Hippocampal formation (tissue), 2 donors: Measurements from ENCODE around the gene ACIN1.

Source experiments
- DNase-seq, 2 donors: peaks; one replicate each; lab custom pipeline; 2025; lab: John Stamatoyannopoulos, UW

ACIN1 gene

DNA sequence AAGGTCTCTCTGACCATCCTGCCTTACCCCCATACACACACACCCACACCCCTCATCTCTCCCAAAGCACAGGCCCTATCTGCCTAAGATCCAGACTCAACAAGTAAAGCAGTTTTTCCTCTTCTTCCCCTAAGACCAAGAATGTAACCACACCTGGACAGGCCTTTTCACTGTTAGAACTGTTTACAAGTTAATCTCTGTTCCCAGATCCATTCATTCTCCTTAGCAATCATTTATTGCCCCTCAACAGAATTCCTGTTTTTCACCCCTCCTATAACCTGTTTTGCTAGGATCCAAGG is 11.8 kb upstream of the ACIN1 start:
- no peak for DNase-seq

DNA sequence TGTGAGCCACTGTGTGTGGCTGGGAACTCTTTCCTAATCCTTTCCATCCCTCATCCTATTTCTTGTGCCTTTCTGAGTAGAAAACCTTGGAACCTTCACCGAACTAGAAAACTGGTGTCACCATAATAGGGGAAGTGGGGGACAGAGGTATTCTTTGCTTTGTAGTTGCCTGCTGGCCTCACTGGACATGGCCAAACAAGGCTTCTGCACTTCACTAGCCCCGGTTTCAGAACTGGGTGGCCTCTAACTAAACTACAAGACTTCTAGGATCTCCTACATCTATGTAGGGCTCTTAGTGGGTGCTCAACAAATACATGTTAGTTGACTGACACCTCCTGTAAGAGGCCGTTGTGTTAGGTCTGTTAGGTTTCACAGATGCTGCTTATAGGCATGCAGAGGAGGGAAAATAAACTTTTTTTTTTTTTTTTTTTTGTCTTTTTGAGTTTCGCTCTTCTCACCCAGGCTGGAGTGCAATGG is 10.4 kb upstream of the ACIN1 start:
- DNase-seq, result no peak

DNA sequence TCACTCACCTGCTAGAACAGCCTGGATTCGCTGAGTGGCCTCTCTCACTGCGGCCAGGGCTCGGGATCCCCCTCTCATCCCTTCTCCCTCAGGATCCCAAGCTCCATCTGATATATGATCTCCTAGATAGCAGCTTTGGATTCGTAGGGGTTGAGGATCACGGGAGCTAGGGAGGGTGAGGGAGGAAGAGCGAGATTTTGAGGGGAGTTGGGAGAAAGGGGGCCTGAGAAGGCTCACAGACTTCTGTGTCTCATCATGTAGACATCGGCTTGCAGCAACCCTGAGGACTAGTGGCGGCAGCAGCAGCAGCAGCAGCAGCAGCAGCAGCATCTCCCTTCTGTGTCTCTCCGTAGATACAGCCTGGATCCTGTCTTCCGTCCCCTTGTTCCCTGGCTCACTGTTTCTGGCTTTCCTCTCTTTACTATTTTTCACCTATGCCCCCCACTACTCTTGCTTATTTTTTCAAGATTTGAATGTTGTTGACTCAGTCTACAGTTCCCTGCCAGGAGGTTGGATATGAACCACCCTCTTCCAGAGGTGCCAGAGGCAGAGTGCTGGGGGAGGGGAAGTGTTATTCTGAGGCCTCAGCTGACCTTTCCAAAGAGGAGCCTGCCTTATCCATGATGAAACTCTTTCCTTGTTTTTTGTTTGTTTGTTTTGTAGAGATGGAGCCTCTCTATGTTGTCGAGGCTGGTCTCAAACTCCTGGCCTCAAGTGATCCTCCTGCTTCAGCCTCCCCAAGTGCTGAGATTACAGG is 9.8 kb upstream of the ACIN1 start, which contains the start of gene CIROP:
TSS of gene CIROP (minus strand) at position 399 of the 757 bp plus-strand sequence. CDS start at position 330, 69 bp downstream.
- DNase-seq, result no peak

- no peak for DNase-seq
Observed at GRCh38 chr14:23104070-23104590, 9.2 kb upstream of the ACIN1 start.

DNA sequence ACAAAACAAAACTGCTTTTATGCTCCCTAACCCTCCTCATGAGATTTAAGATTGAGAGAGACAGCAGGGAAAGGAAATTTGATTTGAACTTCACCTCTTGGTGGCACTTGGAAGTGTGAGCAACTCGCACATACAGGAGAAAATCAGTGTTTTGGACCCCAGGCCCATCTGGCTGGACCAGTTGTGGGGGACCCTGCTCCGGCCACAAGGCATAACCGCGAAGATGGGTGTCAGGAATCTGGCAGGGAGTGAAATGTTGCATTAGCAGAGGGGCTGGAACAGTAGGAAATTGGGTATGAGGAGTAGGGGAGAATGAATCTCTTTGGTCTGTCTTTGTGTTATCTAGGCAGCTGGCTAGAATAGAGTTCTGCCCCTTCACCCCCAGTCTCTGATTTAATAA is 8.6 kb upstream of the ACIN1 start:
- DNase-seq, result no peak

DNA sequence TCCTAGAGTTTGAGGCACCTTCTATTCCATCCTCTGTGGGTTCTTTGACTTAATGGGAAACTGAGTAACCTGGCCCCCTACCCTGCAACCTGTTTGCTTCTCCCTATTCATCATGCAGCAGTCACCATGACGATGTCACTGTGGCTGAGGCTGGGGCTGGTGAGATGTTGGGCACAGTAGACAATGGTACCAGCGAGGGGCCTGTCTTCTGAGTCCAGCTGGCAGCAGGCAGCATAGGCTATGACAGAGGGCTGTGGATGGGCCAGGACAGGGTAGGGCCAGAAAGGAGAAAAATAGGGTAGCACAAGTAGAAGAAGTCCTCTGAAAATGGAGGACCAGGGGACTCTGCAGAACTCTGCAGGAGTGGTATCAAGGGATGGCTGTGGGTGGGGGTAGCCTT is 7.9 kb upstream of the ACIN1 start:
- DNase-seq, result peak in 1 of 2 donors; percentile 21

DNA sequence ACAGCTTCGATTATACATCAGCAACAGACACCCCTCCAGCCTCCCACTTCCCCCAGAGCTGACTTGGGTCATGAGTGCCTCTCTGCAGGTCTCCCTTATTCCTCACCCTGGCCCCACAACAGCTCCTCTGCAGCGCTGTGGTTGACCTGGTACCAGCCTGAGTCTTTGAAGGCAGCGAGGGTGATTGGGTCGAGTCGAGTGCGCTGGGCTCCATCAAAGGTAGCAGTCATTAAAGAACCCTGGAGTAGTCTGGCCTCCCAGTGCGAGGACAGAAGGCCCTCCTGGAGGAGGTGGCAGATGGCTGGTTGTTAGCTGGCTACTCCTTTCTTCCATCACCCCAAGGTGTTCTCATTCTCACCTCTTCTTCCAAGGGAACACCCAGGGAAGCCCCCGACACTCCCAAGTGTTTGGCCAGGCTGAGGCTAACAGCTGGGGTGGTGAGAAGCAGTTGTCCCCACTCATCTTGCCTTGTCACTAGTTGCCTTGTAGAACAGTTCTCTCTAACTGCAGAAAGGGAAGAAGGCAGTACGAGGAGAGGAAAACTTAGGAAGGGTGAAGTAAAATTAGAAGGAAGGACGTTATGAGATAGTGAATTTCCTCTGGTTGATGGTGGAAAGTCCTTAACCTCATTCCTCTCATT is 7.2 kb upstream of the ACIN1 start:
- no peak for DNase-seq

DNA sequence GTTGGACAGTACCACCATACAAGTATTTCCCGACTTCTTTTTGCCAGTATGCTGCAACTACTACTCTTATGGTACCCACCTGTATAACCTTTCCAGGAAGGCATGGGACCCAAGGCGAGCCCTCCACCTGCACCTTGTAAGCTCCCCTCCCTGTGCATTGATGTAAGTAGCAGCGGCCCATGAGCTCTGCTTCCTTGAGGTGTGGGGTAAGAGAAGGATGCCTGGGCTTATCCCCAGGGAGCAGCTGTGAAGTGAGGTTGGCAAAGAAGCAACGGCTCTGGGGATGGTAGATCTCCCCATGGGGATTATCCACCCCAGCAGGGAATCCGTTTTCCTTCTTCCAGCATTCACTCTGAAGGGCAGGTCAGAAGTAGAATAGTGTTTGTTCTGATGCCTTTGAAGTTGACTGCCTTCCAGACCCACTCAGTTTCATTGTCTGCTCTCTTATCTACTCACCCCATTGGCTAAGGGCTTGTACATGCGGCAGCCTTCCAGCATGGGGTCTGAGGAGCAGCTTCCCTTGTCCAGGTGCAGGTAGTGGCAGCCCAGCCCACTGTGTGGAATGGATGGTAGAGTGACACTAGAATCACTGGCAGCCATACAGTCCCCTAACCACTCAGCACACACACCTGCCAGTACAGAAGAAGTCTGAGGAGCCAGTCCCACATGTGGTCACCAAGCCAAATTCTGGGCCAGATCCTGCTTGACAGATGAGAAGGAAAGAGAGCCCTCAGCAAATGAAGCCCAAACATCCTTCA is 6.5 kb upstream of the ACIN1 start:
- no peak for DNase-seq

DNA sequence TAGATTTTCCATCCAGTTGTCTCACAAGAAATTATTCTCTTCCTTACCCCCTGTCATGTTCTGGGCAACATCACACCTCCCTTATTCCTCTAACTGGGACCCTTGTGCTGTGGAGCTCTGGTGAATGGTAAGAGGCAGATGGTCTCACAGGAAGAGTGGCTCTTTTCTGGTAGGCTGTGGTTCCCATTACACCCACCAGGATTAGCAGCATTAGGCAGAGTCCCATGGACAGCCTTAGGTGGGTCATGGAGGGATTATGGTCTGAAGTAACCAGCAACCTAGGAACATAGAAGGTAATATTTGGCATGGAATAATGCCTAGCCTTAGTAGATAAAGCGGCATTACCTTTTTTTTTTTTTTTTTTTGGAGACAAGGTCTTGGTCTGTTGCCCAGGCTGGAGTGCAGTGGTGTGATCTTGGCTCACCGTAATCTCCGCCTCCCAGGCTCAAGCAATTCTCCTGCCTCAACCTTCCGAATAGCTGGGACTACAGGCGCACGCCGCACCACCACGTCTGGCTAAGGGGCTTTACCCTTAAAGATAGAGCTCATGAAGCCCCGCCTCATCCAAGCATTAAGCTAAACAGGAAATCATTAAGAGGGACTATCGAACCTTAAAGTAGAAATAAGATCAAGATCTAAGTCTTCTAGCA is 4.4 kb upstream of the ACIN1 start:
- DNase-seq, result no peak

DNA sequence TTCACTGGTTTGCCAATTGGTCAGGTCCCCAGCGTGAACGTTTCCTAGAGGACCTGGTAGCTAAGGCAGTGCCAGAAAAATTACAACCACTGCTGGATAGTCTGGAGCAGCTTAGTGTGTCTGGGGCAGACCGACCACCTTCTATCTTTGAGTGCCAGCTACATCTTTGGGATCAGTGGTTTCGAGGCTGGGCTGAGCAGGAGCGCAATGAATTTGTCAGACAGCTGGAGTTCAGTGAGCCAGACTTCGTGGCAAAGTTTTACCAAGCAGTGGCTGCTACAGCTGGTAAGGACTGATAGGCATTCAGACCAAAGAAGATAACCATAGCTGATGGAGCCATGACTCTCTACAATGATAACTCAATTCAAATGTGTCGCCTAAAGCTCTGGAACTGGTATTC is 2.9 kb upstream of the ACIN1 start:
- DNase-seq, result no peak

GRCh38 chr14:23095196-23096108 is 516 bp upstream of the ACIN1 start, which contains the start of gene C14orf119:
Gene C14orf119, plus strand, starts transcription at chr14:23095505. Its CDS starts 2,154 bp downstream, at chr14:23097659.
- DNase-seq, result no peak

GRCh38 chr14:23093991-23094665 is 808 bp downstream of the ACIN1 start:
- DNase-seq, result no peak

DNA sequence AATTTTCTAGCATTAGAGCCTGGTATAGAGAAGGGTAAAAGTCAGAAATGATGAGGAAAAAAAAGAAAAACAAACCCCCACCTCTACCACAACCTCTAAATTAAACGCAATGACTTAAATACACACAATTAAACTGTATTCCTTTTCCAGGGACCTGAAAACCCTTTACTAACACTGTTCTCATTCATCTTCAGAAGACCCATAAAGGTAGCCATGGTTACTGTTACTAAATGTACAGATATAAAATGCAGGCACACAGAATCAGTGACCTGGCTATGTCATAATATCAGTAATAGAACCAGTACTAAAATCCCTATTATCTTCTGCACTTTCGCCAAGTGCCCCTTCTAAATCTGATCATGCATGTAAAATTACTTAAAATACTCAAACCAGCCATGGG is 1.4 kb downstream of the ACIN1 start:
- no peak for DNase-seq

GRCh38 chr14:23093104-23093503 is 1.8 kb downstream of the ACIN1 start:
- DNase-seq, result no peak

DNA sequence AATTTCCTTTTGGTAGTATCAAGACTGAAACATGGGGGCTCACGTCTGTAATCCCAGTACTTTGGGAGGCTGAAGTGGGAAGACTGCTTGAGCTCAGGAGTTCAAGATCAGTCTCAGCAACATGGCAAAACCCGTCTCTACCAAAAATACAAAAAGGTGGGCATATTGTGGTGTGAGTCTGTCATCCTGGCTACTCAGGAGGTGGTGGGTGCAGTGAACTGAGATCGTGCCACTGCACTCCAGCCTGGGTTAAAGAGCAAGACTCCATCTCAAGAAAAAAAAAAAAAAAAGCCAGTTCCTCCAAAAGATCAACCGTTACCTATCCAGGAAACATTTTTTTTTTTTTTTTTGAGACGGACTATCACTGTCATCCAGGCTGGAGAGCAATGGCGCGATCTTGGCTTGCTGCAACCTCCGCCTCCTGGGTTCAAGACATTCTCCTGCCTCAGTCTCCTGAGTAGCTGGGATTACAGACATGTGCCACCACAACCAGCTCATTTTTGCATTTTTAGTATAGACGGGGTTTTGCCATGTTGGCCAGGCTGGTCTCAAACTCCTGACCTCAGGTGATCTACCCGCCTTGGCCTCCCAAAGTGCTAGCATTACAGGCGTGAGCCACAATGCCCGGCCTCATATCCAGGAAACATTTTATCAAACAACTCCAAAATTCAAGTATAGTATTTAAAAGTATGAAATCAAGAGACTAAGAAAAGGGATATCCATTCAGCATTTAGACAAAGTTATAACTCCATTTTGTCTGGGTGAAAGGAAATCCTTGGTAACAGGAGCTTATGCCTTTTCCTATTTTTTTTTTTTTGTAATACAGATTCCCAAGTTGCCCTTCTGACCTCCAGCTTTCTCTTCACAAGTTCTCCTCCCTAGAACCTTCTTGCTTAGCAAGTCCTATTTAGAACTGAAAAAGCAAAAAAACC is 3.4 kb downstream of the ACIN1 start:
- DNase-seq, result no peak

GRCh38 chr14:23090254-23090636 is 4.7 kb downstream of the ACIN1 start:
- no peak for DNase-seq

DNA sequence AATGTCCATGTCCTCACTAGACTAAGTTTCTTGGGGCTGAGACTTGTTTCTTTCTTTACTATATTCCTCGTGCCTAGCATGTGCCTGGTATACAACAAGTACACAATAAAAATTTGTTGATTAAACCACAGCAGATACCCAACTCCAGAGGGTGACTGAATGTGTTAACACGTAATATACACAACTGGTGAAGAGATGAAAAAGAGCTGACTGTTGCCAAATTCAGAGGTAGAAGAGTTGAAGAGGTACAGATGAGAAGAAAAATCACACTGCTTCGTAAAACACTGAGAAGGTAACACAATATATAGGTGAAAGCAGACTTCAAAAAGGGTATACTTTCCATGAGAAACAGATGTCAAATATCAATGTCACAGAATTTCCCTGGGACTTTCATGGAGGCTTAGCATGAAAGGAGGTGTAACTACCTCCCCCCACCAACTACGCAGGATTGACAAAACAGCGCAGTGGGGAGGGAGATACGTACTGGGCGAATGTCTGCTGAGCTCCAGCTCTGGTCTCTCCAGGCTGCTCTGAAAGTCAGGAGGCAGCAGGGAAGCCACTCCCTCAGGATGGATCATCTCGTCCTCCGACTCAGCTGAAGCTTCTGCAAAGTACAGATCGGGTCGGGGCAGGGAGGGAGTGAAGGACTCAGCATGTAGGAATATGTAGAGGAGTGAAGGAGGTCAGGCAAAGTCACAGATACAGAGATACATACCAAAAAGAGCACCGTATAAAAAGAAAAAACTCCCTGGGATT is 5.3 kb downstream of the ACIN1 start:
- DNase-seq, result no peak

- no peak for DNase-seq
Observed at GRCh38 chr14:23086565-23086964, 8.4 kb downstream of the ACIN1 start.

- DNase-seq, result no peak
Observed at GRCh38 chr14:23085458-23085857, 9.5 kb downstream of the ACIN1 start.
